Epithelial cell of proximal tubule (primary cell): ENCODE measurements around the gene HEG1. TPM values are rescaled to one million over a fixed set of nuclear protein-coding genes. Genes with fewer than 3 reads are reported as not detected.

Experiments
- DNase-seq: peaks from one replicate; pipeline ENCODE4 v3.0.0-alpha.2; 2011; ENCODE audit warnings: low read depth
- H3K4me3 ChIP-seq: 2 replicates; pipeline ENCODE4 v1.5.1; 2011; ENCODE audit warnings: low read depth, mild to moderate bottlenecking, low read length
- total RNA-seq: library from RNA; depleted of rRNA; stranded (reverse); fragments of >200 nt; gene quantifications from 2 replicates; pipeline ENCODE4 v1.2.3, GENCODE V29; 2015
- TF ChIP-seq, protein P1 (sequence below): conservative IDR thresholded peaks from 2 replicates; pipeline ENCODE4 v1.5.1; 2012; ENCODE audit warnings: low read depth, mild to moderate bottlenecking, low read length

HEG1 gene
- total RNA-seq, 1 donor from 2014 or later: 17.6 TPM

DNA sequence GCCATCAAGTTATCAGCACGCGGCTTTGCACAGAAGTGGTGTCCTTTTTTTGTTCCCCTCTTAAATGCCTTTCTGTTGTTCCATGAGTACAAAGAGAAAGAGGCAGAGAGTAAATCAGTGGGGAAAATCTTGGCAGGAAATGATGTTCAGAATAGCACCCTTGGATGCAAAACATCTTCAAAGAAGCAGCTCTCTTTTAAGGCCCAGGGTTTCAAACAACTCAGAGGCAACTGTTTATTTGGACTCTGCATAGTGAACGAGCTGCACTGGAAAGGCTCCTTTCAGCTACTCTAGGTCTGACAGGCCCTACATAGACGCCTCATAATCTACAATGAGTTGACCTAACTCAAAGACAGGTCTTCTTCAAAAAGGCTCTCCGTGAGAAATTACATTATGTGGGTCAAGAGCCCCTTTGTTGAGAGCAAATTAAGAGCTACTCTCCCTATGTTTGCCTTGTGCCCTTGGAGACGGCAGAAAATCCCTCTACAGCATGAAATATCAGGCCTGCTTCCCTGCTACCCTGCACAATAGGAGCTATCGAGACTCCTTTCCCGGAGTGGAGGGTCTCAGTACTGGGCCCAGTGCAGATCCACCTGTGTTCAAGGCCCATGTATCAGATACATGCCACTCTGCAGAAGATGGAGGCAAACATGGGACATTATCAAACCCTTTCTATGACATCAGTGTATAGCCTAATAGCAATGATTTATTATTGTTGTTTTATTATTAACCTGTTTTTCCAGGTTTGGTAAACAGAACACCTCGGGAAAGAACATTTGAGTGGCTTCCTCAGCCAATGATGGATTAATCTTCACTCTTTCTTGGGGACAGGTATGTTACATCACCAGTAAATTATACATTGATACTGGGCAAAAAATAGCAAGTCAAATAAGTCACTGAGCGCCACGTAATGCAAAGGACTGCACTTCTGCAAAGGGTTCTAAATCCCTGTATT lies 53.1 kb downstream of the HEG1 start:
- TF ChIP-seq, protein P1, sequence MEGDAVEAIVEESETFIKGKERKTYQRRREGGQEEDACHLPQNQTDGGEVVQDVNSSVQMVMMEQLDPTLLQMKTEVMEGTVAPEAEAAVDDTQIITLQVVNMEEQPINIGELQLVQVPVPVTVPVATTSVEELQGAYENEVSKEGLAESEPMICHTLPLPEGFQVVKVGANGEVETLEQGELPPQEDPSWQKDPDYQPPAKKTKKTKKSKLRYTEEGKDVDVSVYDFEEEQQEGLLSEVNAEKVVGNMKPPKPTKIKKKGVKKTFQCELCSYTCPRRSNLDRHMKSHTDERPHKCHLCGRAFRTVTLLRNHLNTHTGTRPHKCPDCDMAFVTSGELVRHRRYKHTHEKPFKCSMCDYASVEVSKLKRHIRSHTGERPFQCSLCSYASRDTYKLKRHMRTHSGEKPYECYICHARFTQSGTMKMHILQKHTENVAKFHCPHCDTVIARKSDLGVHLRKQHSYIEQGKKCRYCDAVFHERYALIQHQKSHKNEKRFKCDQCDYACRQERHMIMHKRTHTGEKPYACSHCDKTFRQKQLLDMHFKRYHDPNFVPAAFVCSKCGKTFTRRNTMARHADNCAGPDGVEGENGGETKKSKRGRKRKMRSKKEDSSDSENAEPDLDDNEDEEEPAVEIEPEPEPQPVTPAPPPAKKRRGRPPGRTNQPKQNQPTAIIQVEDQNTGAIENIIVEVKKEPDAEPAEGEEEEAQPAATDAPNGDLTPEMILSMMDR: no peak
- H3K4me3 ChIP-seq: no peak overlapping the region
- no peak for DNase-seq

DNA sequence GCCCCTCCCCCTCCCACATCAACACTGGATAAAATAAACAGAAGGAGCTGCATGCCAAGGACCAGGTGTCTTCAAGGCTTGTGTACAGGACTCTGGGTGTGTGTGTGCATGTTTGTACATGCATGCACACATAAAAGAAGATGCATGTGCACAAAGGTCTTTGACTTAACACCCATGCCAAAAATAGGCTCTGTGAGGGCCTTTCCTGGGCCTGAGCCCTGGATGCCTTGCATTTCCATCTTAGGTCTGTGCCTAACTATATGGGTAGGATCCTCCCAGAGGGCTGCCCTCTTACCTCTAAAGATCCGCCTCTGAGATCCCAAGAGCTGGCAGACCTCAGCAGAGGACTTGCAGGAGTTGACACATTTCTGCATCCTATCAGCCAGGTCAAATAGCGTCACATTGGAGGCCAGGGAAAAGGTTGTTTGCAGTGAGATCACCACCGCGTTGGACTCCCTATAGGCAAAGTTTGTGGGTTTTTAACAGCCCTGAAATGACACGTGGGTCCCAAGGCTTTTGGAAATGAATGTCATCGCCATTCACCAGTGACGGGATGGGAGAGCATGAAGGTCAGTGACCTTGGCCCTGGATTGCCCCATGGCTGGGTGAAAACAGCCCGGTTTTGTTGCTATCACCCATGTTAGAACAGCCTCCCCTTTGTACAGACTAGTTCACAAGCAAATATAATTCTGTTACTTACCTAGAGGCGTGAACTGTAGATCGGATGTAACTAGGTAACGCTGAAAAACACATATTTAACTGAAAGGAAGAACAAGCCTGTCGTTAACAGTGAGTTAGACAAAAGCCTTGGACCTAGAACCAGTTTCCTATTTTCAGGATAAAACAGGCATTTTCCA lies 54.0 kb downstream of the HEG1 start:
- no peak overlapping the region for H3K4me3 ChIP-seq
- no peak for DNase-seq
- TF ChIP-seq, protein P1: no peak

DNA sequence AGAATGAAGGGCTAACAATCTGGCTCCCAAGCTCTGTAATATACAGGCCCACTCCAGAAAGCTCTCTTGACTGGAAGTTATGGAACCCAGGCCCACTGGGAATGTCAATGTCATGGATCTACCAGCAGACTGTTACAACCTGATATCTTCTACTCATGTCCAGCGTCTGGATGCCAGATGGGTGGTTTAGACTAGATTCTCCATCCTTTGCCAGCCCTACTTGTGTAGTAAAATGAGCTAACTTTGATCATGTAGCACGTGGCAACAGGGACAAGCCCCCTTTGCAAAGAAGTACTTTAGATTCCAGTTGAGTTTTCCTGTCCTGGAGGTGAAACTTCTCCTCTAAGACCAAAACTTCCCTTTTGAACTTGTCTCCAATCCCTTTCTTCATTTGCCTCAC lies 55.1 kb downstream of the HEG1 start:
- H3K4me3 ChIP-seq: no peak overlapping the region
- DNase-seq: no peak
- TF ChIP-seq, protein P1: no peak

DNA sequence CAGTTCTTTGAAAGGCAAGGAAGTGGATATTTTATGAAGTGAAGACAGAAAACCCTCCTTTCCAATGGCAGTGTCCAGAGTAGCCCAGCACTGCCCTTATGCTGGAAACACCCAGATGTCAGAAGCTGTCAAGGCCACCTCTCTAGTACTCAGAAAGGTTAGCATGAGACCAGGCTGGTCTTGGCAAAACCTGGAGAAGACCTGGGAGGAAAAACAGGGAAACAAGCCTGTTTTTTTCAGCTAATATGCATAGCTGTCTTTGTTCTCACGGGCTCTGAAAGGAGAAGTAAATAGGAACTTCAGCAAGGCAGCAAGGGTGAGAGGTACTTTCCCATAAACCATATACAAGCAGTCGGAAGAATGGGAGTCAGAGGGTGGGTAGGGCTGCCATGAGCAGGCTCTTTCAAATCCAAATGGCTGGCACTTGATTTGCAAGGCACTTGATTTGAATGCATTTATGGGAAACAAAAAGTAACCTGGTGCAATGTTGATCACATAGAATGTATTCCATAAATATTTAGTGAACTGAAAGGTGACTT lies 55.8 kb downstream of the HEG1 start:
- TF ChIP-seq, protein P1: no peak
- H3K4me3 ChIP-seq: no peak overlapping the region

DNA sequence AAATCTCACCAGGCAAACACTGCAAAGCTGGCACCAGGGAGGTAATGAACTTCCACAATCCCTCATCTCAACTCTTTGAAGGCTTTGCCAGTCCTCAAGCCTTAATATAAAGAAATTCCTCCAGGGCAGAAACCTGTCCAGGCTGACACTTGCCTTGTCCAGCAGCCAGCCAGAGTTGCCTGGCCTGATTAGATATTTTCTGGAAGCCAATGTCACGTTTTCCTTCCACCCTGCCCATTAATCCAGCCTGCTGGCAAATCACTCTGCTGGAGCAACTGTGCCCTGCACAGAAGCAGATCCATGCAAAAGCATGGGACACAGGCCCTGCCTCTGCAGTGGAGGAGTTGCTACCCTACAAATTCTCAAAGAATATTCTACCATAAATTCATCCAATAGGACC lies 56.5 kb downstream of the HEG1 start:
- H3K4me3 ChIP-seq: no peak overlapping the region
- TF ChIP-seq, protein P1: no peak
- no peak for DNase-seq

More for the DNA sequence above, 55.8 kb downstream of the HEG1 start:
- DNase-seq: no peak

DNA sequence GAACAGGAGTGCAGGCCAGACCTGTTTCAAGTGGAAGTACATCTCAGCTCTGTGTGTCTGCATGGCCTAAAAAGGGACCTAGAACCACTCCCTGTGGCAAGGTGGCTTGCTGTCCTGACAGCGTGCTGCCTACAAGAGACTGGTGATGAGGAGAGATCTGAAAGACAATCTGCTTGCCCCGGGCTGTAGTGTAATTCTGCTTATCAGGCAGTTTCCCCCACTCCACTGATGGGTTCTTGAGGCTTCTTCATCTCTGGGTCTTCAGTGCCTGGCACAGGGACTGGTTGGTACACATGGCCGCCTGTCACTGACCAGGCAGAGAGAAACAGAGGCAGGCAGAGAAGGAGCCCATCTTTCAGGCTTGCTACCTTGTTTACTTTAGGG lies 57.6 kb downstream of the HEG1 start:
- no peak overlapping the region for H3K4me3 ChIP-seq
- DNase-seq: no peak
- TF ChIP-seq, protein P1: no peak
